A549 (cell line): ENCODE measurements around the gene CEACAM16. TPM values are rescaled to one million over a fixed set of nuclear protein-coding genes. Genes with fewer than 3 reads are reported as not detected.

Experiments used
- ATAC-seq, 2 experiments: fragments of 200-7000 bp in 1 of 2; fragments of >200 bp in 1 of 2; cut with Nextera tagmentation in 1 of 2; cut with Tn5 transposase in 1 of 2; 3 replicates each; pipeline versions ENCODE4 v1.8.0 to v1.9.1; 2018 to 2020; ENCODE audit warnings: mild to moderate bottlenecking in 1 of 2, moderate library complexity in 1 of 2
- CTCF ChIA-PET: fragments of 300-600 bp; sonication (Branson Sonifier 250); formaldehyde crosslinking; extraction: SDS; loops from one replicate; lab custom pipeline; 2021; ENCODE audit warnings: antibody characterized with exemption, inconsistent platforms; lab: Yijun Ruan, JAX
- POLR2A ChIA-PET: fragments of 350-600 bp; formaldehyde crosslinking; extraction: SDS; loops from one replicate; lab custom pipeline; 2021; ENCODE audit warnings: antibody characterized with exemption, inconsistent platforms; lab: Yijun Ruan, JAX
- DNase-seq, 2 experiments: peaks; one replicate each; pipeline versions ENCODE4 v3.0.0 to v3.0.0-alpha.2; 2011 to 2016; ENCODE audit warnings: low read depth in 1 of 2, low spot score in 1 of 2
- FAIRE-seq: peaks from 2 replicates; lab custom pipeline; 2011; peaks lifted over from hg19 to GRCh38; lab: Jason Lieb, UNC
- H3K27ac ChIP-seq, 2 experiments: fragments of >200 bp; sonication (Bioruptor Twin); formaldehyde crosslinking; 3 replicates each; pipeline ENCODE4 v1.5.1; 2016 to 2017
- H3K4me1 ChIP-seq: fragments of >200 bp; sonication (Bioruptor Twin); formaldehyde crosslinking; 3 replicates; pipeline ENCODE4 v1.6.1; 2016
- H3K4me2 ChIP-seq: fragments of >200 bp; sonication (Bioruptor Twin); formaldehyde crosslinking; 3 replicates; pipeline ENCODE4 v1.6.1; 2016
- H3K4me3 ChIP-seq: fragments of >200 bp; sonication (Bioruptor Twin); formaldehyde crosslinking; 3 replicates; pipeline ENCODE4 v1.5.1; 2016
- H3K9me3 ChIP-seq: fragments of >200 bp; sonication (Bioruptor Twin); formaldehyde crosslinking; 3 replicates; pipeline ENCODE4 v1.6.1; 2016
- CEBPB ChIP-seq, 2 experiments: fragments of >200 bp in 1 of 2; sonication (Bioruptor Twin) in 1 of 2; formaldehyde crosslinking in 1 of 2; IDR thresholded peaks; 2 replicates each; pipeline ENCODE4 v1.6.1; 2012 to 2016
- CHD2 ChIP-seq: fragments of 150-350 bp; IDR thresholded peaks from 2 replicates; pipeline ENCODE4 v1.6.1; 2014; ENCODE audit warnings: low read length; ENCODE audit not compliant: partially characterized antibody
- CTCF ChIP-seq: fragments of >200 bp; sonication (Bioruptor Twin); formaldehyde crosslinking; IDR thresholded peaks from 3 replicates; pipeline ENCODE4 v1.5.1; 2016
- ESRRA ChIP-seq: fragments of 150-350 bp; IDR thresholded peaks from 2 replicates; pipeline ENCODE4 v1.6.1; 2014; ENCODE audit warnings: mild to moderate bottlenecking, low read length, borderline replicate concordance
- FOSL2 ChIP-seq, 2 experiments: fragments of 450-650 bp in 1 of 2; fragments of >200 bp in 1 of 2; sonication (Bioruptor Twin) in 1 of 2; formaldehyde crosslinking; IDR thresholded peaks; 2 replicates each; pipeline versions ENCODE4 v1.5.0 to v1.6.1; 2016 to 2020; ENCODE audit warnings: mild to moderate bottlenecking in 1 of 2, moderate library complexity in 1 of 2
- FOXS1 ChIP-seq: fragments of 250-450 bp; sonication (Bioruptor Pico); IDR thresholded peaks from 2 replicates; pipeline ENCODE4 v1.5.0; 2020; ENCODE audit warnings: mild to moderate bottlenecking, moderate library complexity
- HDAC2 ChIP-seq: fragments of 200-600 bp; sonication (generic); IDR thresholded peaks from 2 replicates; pipeline ENCODE4 v1.6.1; 2016
- HES2 ChIP-seq: fragments of >200 bp; sonication (Bioruptor Twin); formaldehyde crosslinking; IDR thresholded peaks from 2 replicates; pipeline ENCODE4 v1.6.1; 2016
- HEYL ChIP-seq: fragments of 250-450 bp; sonication (Bioruptor Pico); IDR thresholded peaks from 2 replicates; pipeline ENCODE4 v1.8.0; 2021; ENCODE audit warnings: mild to moderate bottlenecking, moderate library complexity
- HOXB13 ChIP-seq: fragments of 250-450 bp; sonication (Bioruptor Pico); IDR thresholded peaks from 2 replicates; pipeline ENCODE4 v1.5.0; 2020; ENCODE audit warnings: low read depth, mild to moderate bottlenecking, moderate library complexity
- JUNB ChIP-seq: fragments of >200 bp; sonication (Bioruptor Twin); formaldehyde crosslinking; IDR thresholded peaks from 2 replicates; pipeline ENCODE4 v1.6.1; 2016
- KDM5A ChIP-seq: fragments of 200-600 bp; sonication (generic); IDR thresholded peaks from 2 replicates; pipeline ENCODE4 v1.6.1; 2016; ENCODE audit warnings: antibody characterized with exemption, mild to moderate bottlenecking
- MAFK ChIP-seq: fragments of 450-650 bp; IDR thresholded peaks from 2 replicates; pipeline ENCODE4 v1.6.1; 2014; ENCODE audit not compliant: partially characterized antibody
- MAZ ChIP-seq: fragments of 150-350 bp; IDR thresholded peaks from 2 replicates; pipeline ENCODE4 v1.6.1; 2014; ENCODE audit warnings: antibody characterized with exemption, low read depth, low read length, borderline replicate concordance
- NR3C1 ChIP-seq: fragments of >200 bp; sonication (Bioruptor Twin); formaldehyde crosslinking; IDR thresholded peaks from 3 replicates; pipeline ENCODE4 v1.6.1; 2017
- PBX3 ChIP-seq: IDR thresholded peaks from 2 replicates; pipeline ENCODE4 v1.6.1; 2012
- PHF8 ChIP-seq: fragments of 200-600 bp; sonication (generic); IDR thresholded peaks from 2 replicates; pipeline ENCODE4 v1.6.1; 2016; ENCODE audit warnings: low read depth, mild to moderate bottlenecking, antibody characterized with exemption, moderate library complexity, borderline replicate concordance
- POLR2AphosphoS2 ChIP-seq: conservative IDR thresholded peaks from 2 replicates; pipeline ENCODE4 v1.6.1; 2012; ENCODE audit warnings: low read length, improper control_type of control experiment, inconsistent platforms
- RCOR1 ChIP-seq: fragments of 150-350 bp; IDR thresholded peaks from 2 replicates; pipeline ENCODE4 v1.6.1; 2014; ENCODE audit warnings: antibody characterized with exemption, low read length, low read depth
- RFX5 ChIP-seq: fragments of 450-650 bp; IDR thresholded peaks from 2 replicates; pipeline ENCODE4 v1.7.1; 2014; ENCODE audit warnings: antibody characterized with exemption, mild to moderate bottlenecking, moderate library complexity
- SREBF2 ChIP-seq: fragments of 450-650 bp; IDR thresholded peaks from 2 replicates; pipeline ENCODE4 v1.6.1; 2014; ENCODE audit warnings: mild to moderate bottlenecking, moderate library complexity
- ZFP36 ChIP-seq: fragments of 450-650 bp; IDR thresholded peaks from 2 replicates; pipeline ENCODE4 v1.6.1; 2014; ENCODE audit warnings: borderline replicate concordance; ENCODE audit not compliant: partially characterized antibody
- ZNF302 ChIP-seq: fragments of 250-450 bp; sonication (Bioruptor Pico); IDR thresholded peaks from 2 replicates; pipeline ENCODE4 v1.9.0; 2021; ENCODE audit warnings: inconsistent platforms, mild to moderate bottlenecking, moderate library complexity
- ZSCAN20 ChIP-seq: fragments of 250-450 bp; sonication (Bioruptor Pico); IDR thresholded peaks from 2 replicates; pipeline ENCODE4 v1.8.0; 2022; ENCODE audit warnings: mild to moderate bottlenecking, moderate library complexity
- WGBS: methylation state at CpG from one replicate; pipeline ENCODE4 v1.1.6; 2017; ENCODE audit errors: missing lambda C conversion rate; 5-methylcytosine and 5-hydroxymethylcytosine counted together
- polyA plus RNA-seq, 4 experiments: library from polyadenylated mRNA; depleted of rRNA in 3 of 4; stranded (reverse); fragments of >200 nt; fragmentation: RNase III in 1 of 4; extraction: RNeasy Plus Mini Kit Qiagen cat#74134 plus additional on column Dnase treatment in 1 of 4; gene quantifications; 2 replicates in 3 of 4; 3 replicates in 1 of 4; pipeline ENCODE4 v1.2.3, GENCODE V29; 2011 to 2017

The CEACAM16 gene
- polyA plus RNA-seq, 2 of the 4 experiments (the other 2 are of a cell fraction) = not detected

GRCh38 chr19:44702551-44703176 lies 3.7 kb downstream of the CEACAM16 start:
- ATAC-seq = no peak; a peak in 1 of 6 replicates
- ChIA-PET POLR2A (no interaction called here), CTCF (interaction anchor here (1.1 to 31.4 kb wide), 7 partner anchors 5 to 141 kb away, joined by 3 to 694 read pairs (median 8); partner anchors contain the start of gene CEACAM16)
- 86% methylated on average over 17 of the region's 17 CpGs for WGBS
- H3K27ac ChIP-seq = peak overlapping the region in 1 of 2 experiments; percentile 71; a peak in 3 of 6 replicates
- no peaks in the 10 kb centered on the region for H3K4me1 ChIP-seq
- no peaks in the 10 kb centered on the region for H3K9me3 ChIP-seq
- no peak overlapping the region for H3K4me3 ChIP-seq
- DNase-seq = no peak
- H3K4me2 ChIP-seq = no peak overlapping the region
- TF ChIP-seq ZSCAN20 (CRISPR knock-in tag) (no peak), JUNB (no peak), PBX3 (no peak), MAFK (no peak), RCOR1 (no peak), POLR2AphosphoS2 (no peak), ZNF302 (CRISPR knock-in tag) (no peak), CHD2 (no peak), KDM5A (no peak)
- no peak for FAIRE-seq

- H3K4me2 ChIP-seq = no peak overlapping the region
- no peaks in the 10 kb centered on the region for H3K9me3 ChIP-seq
- no peak overlapping the region for H3K4me3 ChIP-seq
- no peaks in the 10 kb centered on the region for H3K4me1 ChIP-seq
- ChIA-PET POLR2A (no interaction called here), CTCF (interaction anchor here (0.6 to 31.4 kb wide), 5 partner anchors 6 to 104 kb away, joined by 4 to 694 read pairs (median 12); partner anchors contain the start of gene CEACAM16)
- ATAC-seq (no peak), FAIRE-seq (no peak), DNase-seq (no peak)
- H3K27ac ChIP-seq = peak overlapping the region in 1 of 2 experiments; percentile 71; a peak in 2 of 6 replicates
- no peak for TF ChIP-seq HOXB13 (CRISPR knock-in tag)
- TF ChIP-seq ZFP36 = peak; percentile 82
- 90% methylated on average over 26 of the region's 28 CpGs for WGBS
Measured at GRCh38 chr19:44703336-44704078, 4.6 kb downstream of the CEACAM16 start.

- H3K27ac ChIP-seq = peak overlapping the region in 1 of 2 experiments; percentile 30; a peak in 1 of 6 replicates
- H3K4me2 ChIP-seq = no peak overlapping the region
- POLR2A ChIA-PET = interaction anchor here (1.4 kb wide), 1 partner anchor 10 kb away, joined by 4 read pairs; no protein-coding TSS in a partner anchor
- WGBS = 97% methylated on average over 1 of the region's 1 CpG
- ATAC-seq = no peak
- CTCF ChIA-PET = interaction anchor here (1.6 to 42.5 kb wide), 4 partner anchors 7 to 139 kb away, joined by 5 to 1899 read pairs (median 694); partner anchors contain the start of genes BCL3, CBLC and CEACAM16
- TF ChIP-seq NR3C1 (no peak), HDAC2 (no peak), RFX5 (no peak), MAZ (no peak), MAFK (no peak), RCOR1 (no peak), HOXB13 (CRISPR knock-in tag) (no peak), ZNF302 (CRISPR knock-in tag) (no peak), PBX3 (no peak), ESRRA (no peak), FOXS1 (no peak), HES2 (no peak), ZSCAN20 (CRISPR knock-in tag) (no peak), CEBPB (IDR thresholded peaks at IDR 0.05) (no peak), FOSL2 (IDR thresholded peaks at IDR 0.05) (no peak), FOSL2 (CRISPR knock-in tag; IDR thresholded peaks at IDR 0.05) (no peak), CTCF (no peak), SREBF2 (no peak), CHD2 (no peak), HEYL (CRISPR knock-in tag) (no peak), PHF8 (no peak)
- TF ChIP-seq, all 56 proteins: peak for 0
- FAIRE-seq (no peak), DNase-seq (no peak)
- H3K4me1 ChIP-seq = no peaks in the 10 kb centered on the region
- no peak overlapping the region for H3K4me3 ChIP-seq
- no peaks in the 10 kb centered on the region for H3K9me3 ChIP-seq
Measured at GRCh38 chr19:44704982-44705381, 6.0 kb downstream of the CEACAM16 start.
